GM18526 (cell line): Measurements from ENCODE around the gene MED25.
A peak's percentile ranks its signal among the peaks of the same experiment; 100 is the strongest.

Experiments used
- POLR2A ChIP-seq: IDR thresholded peaks from 3 replicates; pipeline ENCODE4 v1.6.1; 2011; ENCODE audit not compliant: insufficient read length; ENCODE audit errors: extremely low read depth

The MED25 gene

GRCh38 chr19:49806620-49806959, 11.5 kb upstream of the MED25 start:
- no peak for TF ChIP-seq POLR2A

- TF ChIP-seq POLR2A, result no peak
Observed at GRCh38 chr19:49807058-49807903, 10.8 kb upstream of the MED25 start.

GRCh38 chr19:49807904-49808675, 10.0 kb upstream of the MED25 start:
- no peak for TF ChIP-seq POLR2A

- no peak for TF ChIP-seq POLR2A
Observed at GRCh38 chr19:49808711-49809159, 9.4 kb upstream of the MED25 start.

- no peak for TF ChIP-seq POLR2A
Observed at GRCh38 chr19:49809160-49809940, 8.7 kb upstream of the MED25 start.

- no peak for TF ChIP-seq POLR2A
Observed at GRCh38 chr19:49809941-49810389, 8.1 kb upstream of the MED25 start.

GRCh38 chr19:49811328-49811727, 6.8 kb upstream of the MED25 start:
- TF ChIP-seq POLR2A, result no peak

- TF ChIP-seq POLR2A, result no peak
Observed at GRCh38 chr19:49812452-49812996, 5.6 kb upstream of the MED25 start.

- peak; percentile 18 for TF ChIP-seq POLR2A
Observed at GRCh38 chr19:49812997-49813861, 4.9 kb upstream of the MED25 start, which contains the start of gene FUZ. Gene FUZ, minus strand, starts transcription at chr19:49813292. Its CDS starts 186 bp downstream, at chr19:49813106.

- TF ChIP-seq POLR2A, result no peak
Observed at GRCh38 chr19:49814010-49814409, 4.1 kb upstream of the MED25 start.

GRCh38 chr19:49816590-49816989, 1.5 kb upstream of the MED25 start:
- no peak for TF ChIP-seq POLR2A

- TF ChIP-seq POLR2A, result no peak
Observed at GRCh38 chr19:49818649-49819370, 721 bp downstream of the MED25 start.

- TF ChIP-seq POLR2A, result no peak
Observed at GRCh38 chr19:49820125-49820524, 2.0 kb downstream of the MED25 start.
